ENCODE results near the gene ACAD8.
"Not testable (repeated sequence)": the region's sequence is repeated elsewhere in the genome, so short reads cannot be mapped to it uniquely, and the experiment has no call there.

ACAD8 gene

DNA sequence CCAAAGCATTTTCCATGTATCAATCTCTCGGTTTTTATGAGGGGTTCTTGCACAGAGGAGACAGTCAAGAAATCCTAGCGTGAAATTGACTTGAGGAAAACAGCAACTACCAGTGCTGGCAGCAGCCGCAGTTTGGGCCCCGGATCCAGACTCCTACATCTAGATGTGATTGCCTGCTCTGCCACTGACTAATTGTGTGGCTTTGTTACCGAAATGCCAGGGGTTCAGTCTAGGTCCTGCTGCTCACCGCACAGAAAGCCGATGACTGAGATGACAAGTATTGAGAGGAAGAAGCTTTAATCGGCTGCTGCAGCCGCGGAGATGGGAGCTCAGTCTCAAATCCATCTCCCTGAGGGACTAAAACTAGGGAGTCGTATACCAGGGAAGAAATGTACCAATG, 14.6 kb downstream of the ACAD8 start:
- DNase-seq: no peak

DNA sequence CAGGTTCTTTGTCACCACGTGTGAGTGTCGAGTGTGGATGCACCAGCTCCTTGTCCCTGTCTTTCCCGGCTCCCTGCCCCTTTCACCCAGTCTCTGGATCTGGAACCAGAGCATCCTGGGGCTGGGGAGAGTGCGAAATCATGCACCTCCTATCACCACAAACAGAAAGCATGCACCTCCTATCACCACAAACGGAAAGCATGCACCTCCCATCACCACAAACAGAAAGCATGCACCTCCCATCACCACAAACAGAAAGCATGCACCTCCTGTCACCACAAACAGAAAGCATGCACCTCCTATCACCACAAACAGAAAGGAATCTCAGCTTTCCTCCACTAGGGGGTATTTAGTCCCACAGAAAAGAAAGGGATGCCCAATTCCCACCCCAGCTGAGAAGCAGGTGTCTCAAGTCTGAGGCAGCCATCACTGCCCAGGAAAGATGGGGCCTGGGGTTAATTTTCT, 16.9 kb downstream of the ACAD8 start:
- no peak for DNase-seq

GRCh38 chr11:134271978-134272377, 18.6 kb downstream of the ACAD8 start:
- DNase-seq: no peak

DNA sequence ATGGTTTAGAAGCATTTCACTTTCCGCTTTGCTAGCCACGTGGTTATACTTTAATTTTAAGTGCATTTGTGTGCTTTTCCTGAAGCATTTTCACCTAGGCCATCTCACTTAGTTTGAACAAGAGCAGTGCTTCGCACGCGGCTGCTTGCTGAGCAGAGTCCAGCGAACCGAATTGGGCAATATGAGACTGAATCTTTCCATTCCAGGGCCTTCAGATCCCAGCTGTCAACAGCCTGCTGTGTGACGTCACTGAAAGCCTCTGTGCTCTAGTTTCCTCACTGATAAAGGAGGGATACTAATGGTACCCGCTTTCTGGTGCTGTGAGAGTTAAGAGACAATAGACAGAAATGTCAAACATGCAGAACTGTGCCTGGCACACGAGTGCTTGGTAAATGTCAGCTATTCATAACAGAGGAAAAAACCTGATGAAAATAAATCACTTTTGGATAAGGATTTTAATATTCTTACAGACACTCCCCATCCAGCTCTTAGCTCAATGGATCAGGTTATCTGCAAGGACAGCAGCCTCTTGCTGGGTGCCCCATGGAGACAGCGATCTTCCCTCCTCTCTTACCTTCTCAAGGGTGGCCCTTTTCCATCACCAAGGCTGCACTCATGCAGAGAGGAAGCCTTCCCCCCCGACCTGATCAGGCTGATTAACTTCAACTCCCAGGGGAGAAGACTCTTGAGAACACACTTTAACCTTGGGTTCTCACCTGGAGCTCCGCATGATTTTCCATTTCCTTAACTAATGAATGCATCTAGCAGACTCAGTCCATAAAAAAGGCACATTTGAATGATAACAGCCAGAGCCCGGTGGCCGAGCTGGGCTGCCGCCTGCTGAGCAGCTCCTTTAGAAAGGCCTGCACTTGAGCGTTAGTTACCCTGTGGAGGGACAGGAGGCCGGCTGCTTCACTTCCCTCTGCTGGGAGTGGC, 19.3 kb downstream of the ACAD8 start:
- DNase-seq: no peak

GRCh38 chr11:134273317-134273712, 19.9 kb downstream of the ACAD8 start:
- no peak for DNase-seq

DNA sequence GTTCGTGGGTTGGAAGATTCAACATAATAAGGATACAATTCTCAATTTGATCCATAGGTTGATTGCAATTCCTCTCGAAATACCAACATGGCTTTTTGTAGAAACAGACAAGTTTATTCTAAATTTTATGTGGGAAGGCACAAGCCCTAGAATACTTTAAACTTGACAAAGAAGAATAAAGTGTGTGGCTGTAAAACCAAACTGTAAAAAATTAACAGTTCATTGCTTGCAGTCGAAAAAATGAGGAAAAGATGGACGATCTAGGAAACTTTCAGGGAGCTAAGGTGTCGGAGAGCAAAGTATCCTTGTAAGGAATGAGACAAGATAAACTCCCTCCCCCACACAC, 21.8 kb downstream of the ACAD8 start:
- DNase-seq: no peak

- DNase-seq: peak; percentile 72
These were observed 22.4 kb downstream of the ACAD8 start, which contains the start of gene GLB1L3 for GRCh38 chr11:134275534-134276395. TSS of gene GLB1L3 (plus strand) at chr11:134276379. CDS start at chr11:134276741, 362 bp downstream.

DNA sequence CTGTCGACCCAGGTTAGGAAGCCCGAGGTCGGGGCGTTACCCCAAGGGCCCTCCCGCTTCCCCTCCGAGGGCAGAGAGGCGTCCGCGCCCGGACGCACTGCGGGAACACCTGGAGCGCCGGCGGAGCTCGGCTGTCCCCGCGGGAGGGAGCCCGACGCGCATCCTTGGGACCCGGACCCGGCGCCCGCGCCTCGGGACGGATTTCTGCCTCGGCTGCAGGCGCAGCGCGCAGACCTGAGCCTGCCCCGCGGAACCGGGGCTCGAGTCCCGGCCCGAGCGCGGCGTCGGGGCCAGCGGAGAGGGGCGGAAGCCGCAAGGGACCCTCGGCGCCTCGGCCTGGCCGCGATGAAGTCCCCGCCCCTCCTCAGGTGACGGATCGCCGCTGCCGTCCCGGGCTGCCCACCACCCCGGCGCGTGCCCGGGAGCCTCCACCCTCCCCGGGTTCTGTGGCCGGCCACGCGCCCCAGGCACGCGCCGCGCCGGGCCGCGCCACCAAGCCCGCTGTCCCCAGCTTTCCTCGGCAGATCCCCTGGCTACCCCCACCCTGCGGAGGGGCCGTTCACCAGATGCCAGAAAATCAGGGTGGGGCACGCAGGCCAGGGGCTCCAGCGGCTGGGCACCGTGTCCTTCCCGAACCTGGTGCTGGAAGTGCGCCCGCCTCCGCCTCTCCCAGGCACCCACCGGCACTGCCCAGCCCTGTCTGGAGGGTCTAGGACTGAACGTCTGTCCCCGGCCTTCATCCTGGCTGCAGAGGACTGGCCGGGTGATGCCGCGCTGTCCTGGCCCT, 23.2 kb downstream of the ACAD8 start:
- no peak for DNase-seq

DNA sequence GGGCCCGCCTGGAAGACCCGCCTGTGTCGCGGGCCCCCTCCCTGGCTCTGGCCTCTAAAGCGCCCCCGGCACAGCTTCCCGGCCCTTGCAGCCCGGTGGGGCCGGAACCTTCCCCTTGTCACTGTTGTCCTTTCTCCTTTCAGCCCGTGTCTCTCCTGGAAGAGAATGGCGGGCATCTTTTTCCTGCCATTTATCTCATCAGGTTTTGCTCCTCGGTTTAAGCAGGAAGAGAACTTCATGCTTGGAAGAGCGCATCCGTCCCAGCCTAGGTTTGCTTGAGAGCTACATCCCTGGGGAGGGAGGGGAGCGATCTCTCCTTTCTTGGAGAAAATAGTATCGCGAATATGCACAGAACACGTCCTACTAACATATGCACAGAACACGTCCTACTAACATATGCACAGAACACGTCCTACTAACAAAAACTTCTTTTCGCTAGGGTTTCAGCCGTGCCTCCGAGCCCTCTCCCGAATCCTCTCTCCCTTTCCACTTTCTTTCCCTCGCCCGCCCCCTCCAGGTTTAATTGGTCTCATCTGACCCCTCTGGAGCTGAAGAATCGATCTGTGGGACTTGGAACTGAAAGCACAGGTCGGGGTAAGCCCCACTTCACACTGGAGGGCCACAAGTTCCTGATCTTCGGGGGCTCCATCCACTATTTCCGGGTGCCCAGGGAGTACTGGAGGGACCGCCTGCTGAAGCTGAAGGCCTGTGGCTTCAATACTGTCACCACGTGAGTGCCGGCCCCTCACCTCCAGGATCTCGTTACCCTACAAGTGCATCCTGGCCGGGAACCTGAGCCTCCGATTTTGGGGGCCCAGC, 24.0 kb downstream of the ACAD8 start:
- DNase-seq: no peak

GRCh38 chr11:134278356-134278755, 25.0 kb downstream of the ACAD8 start:
- DNase-seq: no peak

GRCh38 chr11:134281635-134282034, 28.3 kb downstream of the ACAD8 start:
- not testable (repeated sequence) for DNase-seq

- no peak for DNase-seq
These were observed 29.0 kb downstream of the ACAD8 start for GRCh38 chr11:134282121-134283045.

- no peak for DNase-seq
These were observed 30.3 kb downstream of the ACAD8 start for GRCh38 chr11:134283461-134284230.

DNA sequence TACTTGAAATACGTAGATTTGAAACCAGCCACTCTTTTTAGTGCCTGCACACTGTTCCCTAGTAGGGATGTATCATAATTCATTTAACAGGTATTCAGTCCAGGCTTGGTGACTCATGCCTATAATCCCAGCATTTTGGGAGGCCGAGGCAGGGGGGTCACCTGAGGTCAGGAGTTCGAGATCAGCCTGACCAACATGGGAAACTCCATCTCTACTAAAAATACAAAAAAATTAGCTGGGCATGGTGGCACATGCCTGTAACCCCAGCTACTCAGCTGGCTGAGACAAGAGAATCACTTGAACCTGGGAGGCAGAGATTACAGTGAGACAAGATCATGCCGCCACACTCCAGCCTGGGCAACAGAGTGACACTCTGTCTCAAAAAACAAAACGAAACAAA, 31.0 kb downstream of the ACAD8 start:
- DNase-seq: not testable (repeated sequence)

GRCh38 chr11:134287561-134287960, 34.2 kb downstream of the ACAD8 start:
- DNase-seq: no peak

GRCh38 chr11:134288486-134288885, 35.1 kb downstream of the ACAD8 start:
- no peak for DNase-seq

DNA sequence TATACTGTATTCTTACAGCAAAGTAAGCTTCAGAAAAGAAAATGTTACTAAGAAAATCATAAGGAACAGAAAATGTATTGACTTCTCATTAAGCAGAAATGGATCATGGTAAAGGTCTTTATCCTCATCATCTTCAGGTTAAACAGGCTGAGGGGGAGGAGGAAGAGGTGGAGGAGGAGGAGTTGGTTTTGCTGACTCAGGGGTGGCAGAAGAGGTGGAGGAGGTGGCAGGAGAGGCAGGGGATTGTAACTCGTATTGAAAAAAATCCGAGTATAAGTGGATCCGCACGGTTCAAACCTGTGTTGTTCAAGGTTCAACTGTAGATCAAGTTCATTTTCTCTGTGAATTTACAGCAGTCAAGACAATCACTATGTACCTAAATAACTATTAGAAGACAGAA, 35.8 kb downstream of the ACAD8 start:
- DNase-seq: no peak

- DNase-seq: no peak
These were observed 36.4 kb downstream of the ACAD8 start for GRCh38 chr11:134289789-134290188.

DNA sequence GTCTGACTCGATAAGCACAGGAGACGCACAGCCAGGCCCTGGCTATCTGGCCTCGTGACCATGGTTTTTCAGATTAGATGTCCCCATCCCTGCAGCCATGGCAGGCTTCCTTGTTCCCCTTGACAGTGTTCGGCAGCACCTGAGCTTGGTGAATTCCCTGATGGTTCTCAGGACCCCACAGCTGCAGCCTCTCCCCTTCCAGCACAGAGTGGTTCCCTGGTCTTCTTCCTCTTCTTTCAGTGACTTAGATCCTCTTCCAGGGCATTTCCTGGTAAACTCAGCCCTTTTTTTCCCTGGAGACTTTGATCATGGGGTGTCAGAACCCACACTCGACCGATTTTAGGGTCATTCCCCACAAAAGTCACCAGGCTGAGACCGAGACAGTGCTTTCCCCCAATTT, 37.3 kb downstream of the ACAD8 start:
- DNase-seq: no peak

DNA sequence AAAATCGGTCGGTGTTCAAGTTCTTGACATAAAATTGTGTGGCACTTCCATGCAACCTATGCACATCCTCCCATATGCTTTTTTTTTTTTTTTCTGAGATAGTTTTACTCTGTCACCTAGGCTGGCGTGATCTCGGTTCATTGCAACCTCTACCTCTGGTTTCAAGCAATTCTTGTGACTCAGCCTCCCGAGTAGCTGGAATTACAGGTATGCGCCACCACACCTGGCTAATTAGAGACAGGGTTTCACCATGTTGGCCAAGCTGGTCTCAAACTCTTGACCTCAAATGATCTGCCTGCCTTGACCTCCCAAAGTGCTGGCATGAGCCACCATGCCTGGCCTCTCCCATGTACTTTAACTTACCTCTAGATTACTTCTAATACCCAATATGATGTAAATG, 37.8 kb downstream of the ACAD8 start:
- no peak for DNase-seq
